Gastroesophageal sphincter (tissue), 2 donors: ENCODE data around the gene VEGFB.

ENCODE experiments used
- EP300 ChIP-seq: sonication (generic); formaldehyde crosslinking; IDR thresholded peaks from one replicate; pipeline ENCODE4 v1.6.1; 2017; ENCODE audit warnings: antibody characterized with exemption, mild to moderate bottlenecking
- POLR2A ChIP-seq, 2 donors: fragments of 450-650 bp; IDR thresholded peaks; one replicate each; pipeline ENCODE4 v1.6.1; 2017; ENCODE audit warnings: antibody characterized with exemption in 2 of 2, mild to moderate bottlenecking in 2 of 2, moderate library complexity in 1 of 2

GRCh38 chr11:64263947-64264317, 29.5 kb downstream of the VEGFB start:
- TF ChIP-seq POLR2A (IDR thresholded peaks at IDR 0.05) = no peak
- TF ChIP-seq EP300 = no peak
